Activated naive CD8-positive, alpha-beta T cell treated with anti-CD3 and anti-CD28 coated beads, Interleukin-2, amount 10 ng/mL, durations not matched to agents 7 days and 5 days (primary cell): ENCODE data around the gene RFLNA. TPM values are rescaled to one million over a fixed set of nuclear protein-coding genes. Genes with fewer than 3 reads are reported as not detected.

Experiments used
- ATAC-seq: fragments of 150-1000 bp; cut with Tn5 transposase; one replicate; pipeline ENCODE4 v1.10.0; 2021; ENCODE audit warnings: low read depth, moderate library complexity
- POLR2A ChIA-PET: fragments of 350-600 bp; sonication (Branson Sonifier 250); formaldehyde crosslinking; loops from one replicate; lab custom pipeline; 2021; ENCODE audit warnings: antibody characterized with exemption; lab: Charles Lee
- DNase-seq: peaks from one replicate; pipeline ENCODE4 v3.0.0; 2021
- H3K27ac Mint-ChIP-seq: one replicate; pipeline ENCODE4 v1.8.0; 2022; ENCODE audit warnings: mild to moderate bottlenecking, mixed read lengths
- H3K27me3 Mint-ChIP-seq: one replicate; pipeline ENCODE4 v1.8.0; 2022; ENCODE audit warnings: mild to moderate bottlenecking, moderate library complexity, mixed read lengths
- H3K36me3 Mint-ChIP-seq: one replicate; pipeline ENCODE4 v1.8.0; 2021; ENCODE audit warnings: mild to moderate bottlenecking, mixed read lengths
- H3K4me1 Mint-ChIP-seq: one replicate; pipeline ENCODE4 v1.8.0; 2021; ENCODE audit warnings: mixed read lengths
- H3K4me3 Mint-ChIP-seq: one replicate; pipeline ENCODE4 v1.8.0; 2022; ENCODE audit warnings: mild to moderate bottlenecking, moderate library complexity, mixed read lengths
- H3K9me3 Mint-ChIP-seq: one replicate; pipeline ENCODE4 v1.8.0; 2021; ENCODE audit warnings: mixed read lengths
- total RNA-seq, 2 experiments: library from RNA; stranded (reverse); gene quantifications; one replicate each; pipeline ENCODE4 v1.2.3, GENCODE V29; 2021

RFLNA gene
- total RNA-seq, 2 experiments from 2014 or later, result not detected

DNA sequence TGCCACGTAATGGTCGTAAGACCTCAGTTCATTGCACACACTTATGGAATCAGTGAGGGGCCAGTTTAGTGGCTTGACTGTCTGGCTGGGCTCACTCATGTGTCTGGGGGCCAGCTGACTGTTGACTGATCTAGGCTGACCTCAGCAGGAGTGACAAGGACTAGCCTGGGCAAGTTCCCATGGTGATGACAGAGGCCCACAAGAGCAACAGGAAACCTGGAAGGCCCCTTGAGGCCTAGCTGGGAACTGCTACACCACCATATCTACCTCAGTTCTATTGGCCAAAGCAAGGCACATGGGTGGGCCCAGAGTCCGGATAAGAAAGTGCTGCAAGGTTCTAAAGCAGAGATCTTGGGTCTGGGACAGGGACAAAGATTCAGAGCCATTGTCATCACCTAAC lies 21.3 kb upstream of the RFLNA start:
- POLR2A ChIA-PET, result no interaction called here
- Mint-ChIP-seq H3K4me3 (no peak overlapping the region), H3K27me3 (peaks cover 11% of the 10 kb centered on the region), H3K36me3 (no peaks in the 10 kb centered on the region), H3K4me1 (no peaks in the 10 kb centered on the region), H3K27ac (peak overlapping the region; percentile 38), H3K9me3 (no peaks in the 10 kb centered on the region)
- no peak for DNase-seq
- ATAC-seq, result peak; percentile 67

DNA sequence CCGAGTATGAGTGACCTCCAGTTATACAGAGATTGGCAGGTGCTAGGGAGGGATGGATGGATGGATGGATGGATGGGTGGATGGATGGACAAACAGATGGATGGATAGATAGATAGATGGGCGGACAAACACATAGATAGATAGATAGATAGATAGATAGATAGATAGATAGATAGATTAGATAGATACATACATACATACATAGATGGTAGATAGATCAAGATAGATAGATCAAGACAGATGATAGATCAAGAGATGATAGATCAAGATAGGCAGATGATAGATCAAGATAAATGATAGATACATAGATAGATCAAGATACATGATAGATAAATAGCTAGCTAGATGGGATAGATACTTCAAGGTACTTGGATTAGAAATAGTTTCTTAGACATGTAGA lies 18.6 kb upstream of the RFLNA start:
- POLR2A ChIA-PET, result interaction anchor here (0.6 kb wide), 1 partner anchor 368 kb away, joined by 3 read pairs; no protein-coding TSS in a partner anchor
- Mint-ChIP-seq H3K36me3 (no peaks in the 10 kb centered on the region), H3K27ac (no peak overlapping the region), H3K4me3 (no peak overlapping the region), H3K4me1 (no peaks in the 10 kb centered on the region), H3K27me3 (peaks cover 5% of the 10 kb centered on the region), H3K9me3 (no peaks in the 10 kb centered on the region)
- ATAC-seq (no peak), DNase-seq (no peak)

DNA sequence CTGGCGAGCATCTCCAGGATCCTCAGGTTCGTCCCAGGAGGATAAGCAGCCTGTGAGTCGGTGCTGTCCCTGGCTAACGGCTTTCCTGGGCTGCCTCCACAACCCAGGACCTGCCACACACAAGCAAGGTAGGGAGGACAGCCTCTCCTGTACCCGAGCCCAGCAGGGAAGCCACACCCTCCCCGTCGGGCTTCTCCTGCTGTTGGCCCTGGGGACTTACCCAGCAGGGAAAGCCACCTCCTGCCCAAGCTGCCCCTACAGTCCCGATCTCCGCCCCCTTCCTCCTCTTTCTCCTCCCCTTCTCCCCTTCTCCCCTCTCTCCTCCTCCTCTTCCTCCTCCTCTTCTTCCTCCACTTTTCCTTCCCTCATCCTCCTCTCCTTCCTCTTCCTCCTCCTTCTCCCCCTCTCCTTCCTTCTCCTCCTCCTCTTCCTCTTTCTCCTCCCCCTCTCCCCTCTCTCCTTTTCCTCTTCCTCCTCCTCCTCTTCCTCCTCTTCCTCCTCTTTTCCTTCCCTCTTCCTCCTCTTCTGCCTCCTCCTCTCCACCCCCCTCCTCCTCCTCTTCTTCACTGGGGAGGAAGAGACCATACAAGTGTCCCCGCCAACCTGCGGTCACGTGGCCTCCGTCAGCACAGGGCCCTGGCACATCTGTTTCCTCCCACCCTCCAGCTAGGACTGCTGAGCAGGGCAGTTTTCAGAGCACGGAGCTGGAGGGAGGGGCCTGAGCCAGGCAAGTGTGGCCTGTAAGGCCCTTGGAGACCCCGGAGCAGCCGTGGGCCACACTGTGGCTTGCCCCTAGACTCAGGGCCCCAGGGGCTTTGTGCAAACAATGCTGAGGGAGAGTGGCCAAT lies 17.3 kb upstream of the RFLNA start:
- no peaks in the 10 kb centered on the region for H3K4me1 Mint-ChIP-seq
- no peak overlapping the region for H3K27ac Mint-ChIP-seq
- no peaks in the 10 kb centered on the region for H3K9me3 Mint-ChIP-seq
- H3K27me3 Mint-ChIP-seq, result peaks cover 16% of the 10 kb centered on the region
- no peak for DNase-seq
- no peaks in the 10 kb centered on the region for H3K36me3 Mint-ChIP-seq
- POLR2A ChIA-PET, result no interaction called here
- ATAC-seq, result peak; percentile 34
- peak overlapping the region; percentile 16 for H3K4me3 Mint-ChIP-seq

DNA sequence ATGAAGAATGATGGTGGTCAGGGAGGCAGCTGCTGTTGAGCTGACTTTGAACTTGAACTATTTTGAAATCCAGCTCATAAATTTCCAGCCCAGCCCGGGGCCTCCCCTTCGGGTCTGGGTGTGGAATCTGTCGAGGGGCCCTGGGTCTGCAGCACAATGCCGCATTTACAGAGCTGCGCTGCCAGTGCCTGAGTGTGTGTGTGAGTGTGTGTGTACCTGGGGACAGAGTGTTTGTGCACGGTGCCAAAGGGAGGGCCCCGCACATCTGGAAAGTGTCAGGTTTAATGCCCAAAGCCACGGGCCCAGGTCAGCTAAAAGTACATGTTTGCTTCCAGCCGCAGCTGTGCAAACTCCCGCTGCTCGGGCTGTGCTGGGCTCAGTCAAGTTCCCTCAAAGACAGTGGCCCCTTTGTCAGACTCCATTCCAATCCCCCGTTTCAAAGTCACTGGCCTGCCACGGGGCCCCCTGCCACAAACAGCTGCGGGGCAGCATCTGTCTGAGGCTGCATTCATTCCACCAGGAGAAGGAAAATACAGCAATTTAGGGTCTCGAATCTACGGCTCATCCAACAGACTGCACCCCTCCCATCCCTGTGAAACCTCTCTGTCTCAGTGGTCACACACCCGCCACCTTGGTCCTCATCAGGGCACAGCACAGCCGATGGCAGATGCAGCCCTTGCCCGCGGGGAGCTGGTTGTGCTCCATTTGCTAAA lies 16.3 kb upstream of the RFLNA start:
- peaks cover 18% of the 10 kb centered on the region for H3K27me3 Mint-ChIP-seq
- POLR2A ChIA-PET, result no interaction called here
- H3K4me1 Mint-ChIP-seq, result no peaks in the 10 kb centered on the region
- no peaks in the 10 kb centered on the region for H3K36me3 Mint-ChIP-seq
- no peak for ATAC-seq
- H3K4me3 Mint-ChIP-seq, result no peak overlapping the region
- no peak for DNase-seq
- no peaks in the 10 kb centered on the region for H3K9me3 Mint-ChIP-seq
- no peak overlapping the region for H3K27ac Mint-ChIP-seq

DNA sequence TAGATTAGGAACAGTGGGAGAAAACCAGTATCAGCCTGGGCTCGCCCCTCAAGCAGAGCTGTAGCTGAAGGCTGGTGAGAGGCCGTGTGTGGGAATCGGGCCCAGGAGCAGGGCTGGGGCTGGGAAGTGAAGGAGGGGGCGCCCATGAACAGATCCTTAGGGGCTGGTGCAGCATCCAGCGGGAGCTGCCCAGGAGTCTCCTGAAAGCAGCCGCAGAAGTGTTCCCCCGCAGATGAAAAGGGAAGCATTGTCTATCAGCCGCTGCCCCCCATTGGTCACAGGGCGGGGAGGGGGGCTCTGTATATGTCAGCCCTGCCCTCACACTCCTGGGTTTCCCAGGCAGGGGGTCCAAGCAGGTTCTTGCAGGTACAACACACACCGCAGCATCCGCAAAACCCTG lies 15.6 kb upstream of the RFLNA start:
- Mint-ChIP-seq H3K27me3 (peaks cover 20% of the 10 kb centered on the region), H3K9me3 (peaks cover 3% of the 10 kb centered on the region), H3K4me3 (no peak overlapping the region), H3K36me3 (no peaks in the 10 kb centered on the region), H3K4me1 (no peaks in the 10 kb centered on the region), H3K27ac (no peak overlapping the region)
- DNase-seq (no peak), ATAC-seq (no peak)
- POLR2A ChIA-PET, result no interaction called here

DNA sequence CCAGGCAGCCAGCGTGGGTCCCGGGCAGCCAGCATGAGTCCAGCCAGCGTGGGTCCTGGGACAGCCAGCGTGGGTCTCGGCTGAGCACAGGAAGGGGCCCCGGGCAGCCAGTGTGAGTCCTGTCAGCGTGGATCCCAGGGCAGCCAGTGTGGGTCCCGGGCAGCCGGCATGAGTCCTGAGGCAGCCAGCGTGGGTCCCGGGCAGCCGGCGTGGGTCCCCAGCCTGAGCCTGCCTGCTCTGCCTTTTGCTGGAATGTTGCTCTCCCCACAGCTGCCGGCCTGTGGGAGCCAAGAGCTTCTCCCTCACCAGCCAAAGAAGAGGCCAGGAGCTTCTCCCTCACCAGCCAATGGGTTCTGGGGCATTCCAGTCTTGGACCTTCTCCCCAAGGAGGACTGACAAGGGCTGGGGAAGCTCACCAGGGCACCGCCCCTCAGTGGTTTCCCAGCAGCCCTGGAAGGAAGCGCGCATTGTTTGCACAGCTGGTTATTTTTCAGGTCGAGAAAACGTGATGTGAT lies 15.0 kb upstream of the RFLNA start:
- Mint-ChIP-seq H3K36me3 (no peaks in the 10 kb centered on the region), H3K4me3 (no peak overlapping the region), H3K4me1 (peaks cover 1% of the 10 kb centered on the region), H3K27me3 (peaks cover 21% of the 10 kb centered on the region), H3K27ac (no peak overlapping the region), H3K9me3 (peaks cover 6% of the 10 kb centered on the region)
- DNase-seq, result no peak
- POLR2A ChIA-PET, result no interaction called here
- no peak for ATAC-seq

DNA sequence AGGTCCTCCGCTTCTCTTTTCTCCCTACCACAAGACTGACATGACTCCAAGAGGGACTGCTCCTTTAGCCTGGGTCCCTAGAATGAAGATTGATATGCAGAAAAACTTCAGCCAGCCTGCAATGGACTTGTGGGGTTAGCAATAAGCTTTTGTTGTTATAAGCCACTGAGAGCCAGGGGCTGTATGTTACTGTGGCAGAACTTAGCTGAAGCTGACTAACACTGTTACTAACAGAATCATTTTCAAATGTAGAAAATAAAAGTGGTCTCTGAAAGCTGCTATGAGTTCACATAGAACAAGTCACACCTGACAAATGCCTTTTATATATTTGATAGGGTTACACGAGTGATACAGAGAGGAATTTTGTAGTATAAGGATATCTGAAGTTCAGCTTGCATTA lies 13.6 kb upstream of the RFLNA start:
- Mint-ChIP-seq H3K36me3 (no peaks in the 10 kb centered on the region), H3K27ac (no peak overlapping the region), H3K9me3 (peaks cover 8% of the 10 kb centered on the region), H3K4me1 (peaks cover 1% of the 10 kb centered on the region), H3K27me3 (peaks cover 21% of the 10 kb centered on the region), H3K4me3 (no peak overlapping the region)
- ATAC-seq (no peak), DNase-seq (no peak)
- POLR2A ChIA-PET, result interaction anchor here (0.6 kb wide), 1 partner anchor 578 kb away, joined by 3 read pairs; no protein-coding TSS in a partner anchor

DNA sequence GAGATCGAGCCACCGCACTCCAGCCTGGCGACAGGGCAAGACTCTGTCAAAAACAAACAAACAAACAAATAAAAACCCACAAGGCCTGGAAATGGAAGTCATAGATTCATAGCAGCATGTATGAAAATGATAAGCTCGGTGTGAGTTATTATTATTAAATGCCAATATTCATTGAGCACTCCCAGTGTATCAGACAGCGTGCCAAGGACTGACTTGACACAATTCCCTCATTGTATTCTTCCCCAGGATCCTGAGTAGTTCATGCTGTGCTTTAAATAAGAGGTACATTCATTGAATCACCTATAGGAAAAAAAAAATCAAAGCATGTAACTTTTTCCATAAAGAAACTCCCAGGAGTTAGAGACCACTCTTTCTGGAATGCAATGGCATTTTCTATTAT lies 12.6 kb upstream of the RFLNA start:
- POLR2A ChIA-PET, result no interaction called here
- no peaks in the 10 kb centered on the region for H3K36me3 Mint-ChIP-seq
- ATAC-seq, result no peak
- H3K9me3 Mint-ChIP-seq, result peaks cover 8% of the 10 kb centered on the region
- no peak for DNase-seq
- no peak overlapping the region for H3K4me3 Mint-ChIP-seq
- peaks cover 18% of the 10 kb centered on the region for H3K27me3 Mint-ChIP-seq
- H3K4me1 Mint-ChIP-seq, result peaks cover 1% of the 10 kb centered on the region
- H3K27ac Mint-ChIP-seq, result no peak overlapping the region

DNA sequence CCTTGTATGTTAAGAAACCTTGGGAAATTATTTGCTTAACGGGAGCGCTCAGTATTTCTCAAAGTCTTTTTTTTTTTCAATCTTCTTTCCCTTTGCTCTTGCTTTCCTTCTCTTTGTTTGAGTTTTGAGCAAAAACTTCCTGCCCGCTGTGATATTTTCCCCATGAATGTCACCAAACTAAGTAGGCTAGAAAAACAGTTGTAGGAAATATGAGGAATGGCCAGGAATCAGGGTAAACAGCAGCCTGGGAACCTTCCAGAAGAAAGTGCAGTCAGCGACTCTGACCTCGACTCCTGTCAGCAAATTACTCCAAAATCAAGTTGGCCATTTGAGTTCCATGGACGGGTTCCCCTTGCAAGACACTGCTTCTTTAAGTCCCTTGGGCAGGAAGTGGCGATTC lies 11.6 kb upstream of the RFLNA start:
- Mint-ChIP-seq H3K4me3 (no peak overlapping the region), H3K27ac (no peak overlapping the region), H3K36me3 (no peaks in the 10 kb centered on the region), H3K9me3 (peaks cover 8% of the 10 kb centered on the region), H3K4me1 (peaks cover 1% of the 10 kb centered on the region), H3K27me3 (peaks cover 16% of the 10 kb centered on the region)
- ATAC-seq, result no peak
- DNase-seq, result no peak
- POLR2A ChIA-PET, result no interaction called here

DNA sequence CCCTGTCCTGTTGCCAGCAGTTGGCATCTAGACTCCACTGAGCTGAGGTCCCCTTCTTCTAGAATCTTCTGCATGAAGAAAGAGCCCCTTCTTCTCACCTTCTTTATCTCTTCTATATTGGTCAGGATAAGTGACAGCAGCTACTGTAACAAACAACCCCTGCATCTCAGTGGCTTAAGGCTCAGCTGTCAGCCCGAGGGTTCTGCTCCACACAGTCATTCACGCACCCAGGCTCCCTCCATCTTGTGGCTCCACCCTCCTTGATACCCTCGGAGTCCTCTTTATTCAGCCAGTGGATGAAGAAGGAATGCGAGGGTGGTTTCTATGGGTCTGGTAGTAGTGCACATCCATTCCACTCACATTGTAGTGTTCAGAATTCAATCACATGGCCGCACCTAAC lies 10.5 kb upstream of the RFLNA start:
- DNase-seq (no peak), ATAC-seq (no peak)
- POLR2A ChIA-PET, result no interaction called here
- peaks cover 16% of the 10 kb centered on the region for H3K27me3 Mint-ChIP-seq
- no peaks in the 10 kb centered on the region for H3K36me3 Mint-ChIP-seq
- peaks cover 1% of the 10 kb centered on the region for H3K4me1 Mint-ChIP-seq
- peaks cover 8% of the 10 kb centered on the region for H3K9me3 Mint-ChIP-seq
- no peak overlapping the region for H3K4me3 Mint-ChIP-seq
- no peak overlapping the region for H3K27ac Mint-ChIP-seq

DNA sequence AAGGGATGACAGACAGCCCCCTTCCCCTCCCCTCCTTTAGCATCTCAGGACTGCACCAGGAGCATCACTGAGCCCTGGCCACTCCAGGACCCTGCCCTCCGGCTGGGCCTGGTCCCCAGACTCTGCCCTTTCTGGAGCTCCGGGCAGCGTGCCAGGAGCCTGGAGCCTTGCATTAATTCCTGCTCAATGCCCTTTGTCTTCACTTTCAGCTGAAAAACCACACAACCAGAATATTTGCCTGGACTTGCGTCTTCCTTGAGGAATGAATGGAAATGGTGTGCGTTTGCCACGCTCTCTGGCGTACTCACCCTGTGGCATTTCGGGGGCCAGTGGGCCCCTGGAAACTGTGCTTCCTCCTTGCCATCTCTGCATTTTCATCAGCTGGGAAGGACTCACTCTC lies 8.5 kb upstream of the RFLNA start:
- DNase-seq (no peak), ATAC-seq (no peak)
- no peak overlapping the region for H3K4me3 Mint-ChIP-seq
- POLR2A ChIA-PET, result interaction anchor here (0.6 kb wide), 1 partner anchor 96 kb away, joined by 3 read pairs; no protein-coding TSS in a partner anchor
- peaks cover 16% of the 10 kb centered on the region for H3K27me3 Mint-ChIP-seq
- peaks cover 8% of the 10 kb centered on the region for H3K9me3 Mint-ChIP-seq
- H3K4me1 Mint-ChIP-seq, result peaks cover 1% of the 10 kb centered on the region
- no peaks in the 10 kb centered on the region for H3K36me3 Mint-ChIP-seq
- H3K27ac Mint-ChIP-seq, result no peak overlapping the region

DNA sequence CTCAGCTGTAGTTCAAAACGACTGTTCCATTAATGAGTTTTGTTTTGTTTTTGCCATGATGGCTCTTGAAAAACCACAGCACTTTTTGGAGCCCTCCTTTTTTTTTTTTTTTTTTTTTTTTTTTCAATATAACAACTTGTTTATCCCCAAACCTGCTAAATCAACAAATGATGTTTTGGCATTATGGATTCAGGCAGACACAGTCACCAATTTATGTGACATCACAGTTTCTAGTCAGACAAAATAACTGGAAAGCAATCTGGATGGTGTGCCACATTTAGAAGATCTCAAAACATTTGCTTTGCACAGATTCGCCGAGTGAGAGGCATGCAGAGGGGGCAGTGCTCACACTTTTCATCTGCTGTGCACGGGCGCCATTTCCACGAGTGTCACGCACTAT lies 7.9 kb upstream of the RFLNA start:
- ATAC-seq, result no peak

DNA sequence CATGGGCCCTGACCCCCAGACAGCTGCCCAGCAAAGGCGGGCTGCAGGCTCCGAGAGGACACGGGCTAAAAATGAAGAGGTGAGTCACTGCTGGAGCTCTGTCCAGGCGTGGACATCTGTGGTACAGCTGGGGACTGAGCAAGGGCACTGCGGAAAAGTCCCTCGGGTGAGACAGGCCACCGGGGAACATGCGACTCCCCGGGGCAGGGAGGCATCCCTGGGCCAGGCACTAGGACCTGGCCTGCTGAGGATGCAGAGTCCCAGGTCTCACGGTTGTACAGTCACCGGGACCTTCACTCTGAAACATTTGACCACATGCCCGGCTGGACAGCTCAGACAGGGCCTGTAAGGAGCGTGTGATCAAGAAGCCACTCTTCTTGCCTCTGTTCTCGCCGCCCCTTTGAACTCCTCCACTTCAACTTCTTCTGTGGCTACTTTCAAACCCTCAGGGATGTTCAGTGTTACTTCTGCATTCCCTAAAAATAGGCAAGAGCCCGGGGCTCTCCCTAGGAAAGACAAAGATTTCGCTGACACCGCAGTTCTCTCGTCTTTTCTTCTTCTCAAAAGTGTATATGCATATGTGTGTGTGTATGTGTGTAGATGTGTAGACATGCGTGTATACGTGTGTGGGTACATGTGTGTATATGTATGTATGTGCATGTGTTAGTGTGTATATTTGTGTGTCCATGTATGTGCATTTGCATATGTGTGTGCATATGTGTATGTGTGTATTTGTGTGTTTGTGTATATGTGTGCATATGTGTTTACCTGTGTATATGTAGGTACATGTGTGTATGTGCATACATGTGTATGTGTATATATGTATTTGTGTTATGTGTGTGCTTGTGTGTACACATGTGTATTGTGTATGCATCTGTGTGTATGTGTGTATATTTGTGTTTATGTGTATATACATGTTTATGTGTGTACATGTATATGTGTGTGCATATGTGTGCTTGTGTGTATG lies 5.0 kb upstream of the RFLNA start:
- no peaks in the 10 kb centered on the region for H3K36me3 Mint-ChIP-seq
- no peak overlapping the region for H3K27ac Mint-ChIP-seq
- H3K4me1 Mint-ChIP-seq, result no peaks in the 10 kb centered on the region
- H3K27me3 Mint-ChIP-seq, result peaks cover 15% of the 10 kb centered on the region
- H3K9me3 Mint-ChIP-seq, result peaks cover 3% of the 10 kb centered on the region
- ATAC-seq, result no peak
- DNase-seq, result no peak
- no peak overlapping the region for H3K4me3 Mint-ChIP-seq
- POLR2A ChIA-PET, result no interaction called here

More for the DNA sequence above, 7.9 kb upstream of the RFLNA start:
- peaks cover 1% of the 10 kb centered on the region for H3K4me1 Mint-ChIP-seq
- H3K27me3 Mint-ChIP-seq, result peaks cover 11% of the 10 kb centered on the region
- no peak for DNase-seq
- H3K27ac Mint-ChIP-seq, result no peak overlapping the region
- no peaks in the 10 kb centered on the region for H3K36me3 Mint-ChIP-seq
- H3K4me3 Mint-ChIP-seq, result no peak overlapping the region
- POLR2A ChIA-PET, result no interaction called here
- H3K9me3 Mint-ChIP-seq, result peaks cover 8% of the 10 kb centered on the region
